Inflammatory macrophage (primary cell): ENCODE results near the gene RHOF.
A peak's percentile ranks its signal among the peaks of the same experiment; 100 is the strongest.

Experiments used
- DNase-seq, 2 donors: peaks; one replicate each; pipeline ENCODE4 v3.0.0-alpha.2; 2020 to 2022
- total RNA-seq, 18 experiments: gene quantifications; one replicate each; lab custom pipeline; 2026; ENCODE audit warnings: mixed read lengths in 6 of 18, inconsistent platforms in 2 of 18; lab: John Stamatoyannopoulos, UW

Gene RHOF, protein sequence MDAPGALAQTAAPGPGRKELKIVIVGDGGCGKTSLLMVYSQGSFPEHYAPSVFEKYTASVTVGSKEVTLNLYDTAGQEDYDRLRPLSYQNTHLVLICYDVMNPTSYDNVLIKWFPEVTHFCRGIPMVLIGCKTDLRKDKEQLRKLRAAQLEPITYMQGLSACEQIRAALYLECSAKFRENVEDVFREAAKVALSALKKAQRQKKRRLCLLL
- 35.0 to 286 (median 74.6) reads per million in 18 experiments for total RNA-seq

DNA sequence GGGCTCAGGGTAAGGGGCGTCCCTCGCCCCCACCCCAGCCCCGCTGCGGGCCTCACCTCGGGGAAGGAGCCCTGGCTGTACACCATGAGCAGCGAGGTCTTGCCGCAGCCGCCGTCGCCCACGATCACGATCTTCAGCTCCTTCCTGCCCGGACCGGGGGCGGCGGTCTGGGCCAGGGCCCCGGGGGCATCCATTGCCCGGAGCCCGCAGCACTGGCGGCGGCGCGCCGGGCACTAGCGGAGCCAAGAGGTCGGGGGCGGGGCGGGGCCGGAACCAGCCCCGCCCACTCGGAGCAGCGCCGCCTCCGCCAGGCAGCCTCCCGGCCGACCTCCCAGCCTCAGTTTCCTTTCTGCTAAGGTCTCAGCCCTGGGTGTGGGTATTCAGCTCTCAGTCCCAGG, at the start of gene RHOF:
Gene RHOF (minus strand): TSS at position 249 of the 398 bp plus-strand sequence. CDS start 55 bp downstream, at position 194.
- DNase-seq, result peak; percentile 51 to 82

DNA sequence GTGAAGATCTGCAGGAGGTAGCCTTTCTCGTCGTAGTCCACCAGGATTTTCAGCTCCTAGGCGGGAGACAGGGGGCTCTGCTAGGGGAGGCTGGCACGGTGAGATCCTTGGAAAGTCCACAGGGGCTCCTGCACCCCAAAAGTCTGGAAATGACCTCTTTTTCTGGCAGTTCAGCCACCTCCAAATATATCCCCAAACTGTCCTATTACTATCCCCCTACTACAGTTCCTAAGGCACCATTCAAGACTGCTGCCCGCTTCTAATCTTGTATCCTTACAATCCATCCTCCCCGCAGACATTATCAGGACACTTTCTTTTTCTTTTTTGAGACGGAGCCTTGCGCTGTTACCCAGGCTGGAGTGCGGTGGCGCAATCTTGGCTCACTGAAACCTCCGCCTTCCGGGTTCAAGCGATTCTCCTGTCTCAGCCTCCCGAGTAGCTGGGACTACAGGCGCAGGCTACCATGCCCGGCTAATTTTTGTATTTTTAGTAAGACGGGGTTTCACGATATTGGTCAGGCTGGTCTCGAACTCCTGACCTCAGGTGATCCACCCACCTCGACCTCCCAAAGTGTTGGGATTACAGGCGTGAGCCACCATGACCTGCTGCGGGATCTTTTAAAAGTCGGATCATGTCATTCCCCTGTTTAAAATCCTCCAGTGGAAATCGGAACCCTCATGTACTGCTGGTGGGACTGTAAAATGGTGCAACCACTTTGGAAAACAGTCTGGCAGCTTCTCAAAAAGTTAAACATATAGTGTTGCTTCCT, 46.7 kb upstream of the RHOF start:
- DNase-seq, result peak; percentile 7 to 16

DNA sequence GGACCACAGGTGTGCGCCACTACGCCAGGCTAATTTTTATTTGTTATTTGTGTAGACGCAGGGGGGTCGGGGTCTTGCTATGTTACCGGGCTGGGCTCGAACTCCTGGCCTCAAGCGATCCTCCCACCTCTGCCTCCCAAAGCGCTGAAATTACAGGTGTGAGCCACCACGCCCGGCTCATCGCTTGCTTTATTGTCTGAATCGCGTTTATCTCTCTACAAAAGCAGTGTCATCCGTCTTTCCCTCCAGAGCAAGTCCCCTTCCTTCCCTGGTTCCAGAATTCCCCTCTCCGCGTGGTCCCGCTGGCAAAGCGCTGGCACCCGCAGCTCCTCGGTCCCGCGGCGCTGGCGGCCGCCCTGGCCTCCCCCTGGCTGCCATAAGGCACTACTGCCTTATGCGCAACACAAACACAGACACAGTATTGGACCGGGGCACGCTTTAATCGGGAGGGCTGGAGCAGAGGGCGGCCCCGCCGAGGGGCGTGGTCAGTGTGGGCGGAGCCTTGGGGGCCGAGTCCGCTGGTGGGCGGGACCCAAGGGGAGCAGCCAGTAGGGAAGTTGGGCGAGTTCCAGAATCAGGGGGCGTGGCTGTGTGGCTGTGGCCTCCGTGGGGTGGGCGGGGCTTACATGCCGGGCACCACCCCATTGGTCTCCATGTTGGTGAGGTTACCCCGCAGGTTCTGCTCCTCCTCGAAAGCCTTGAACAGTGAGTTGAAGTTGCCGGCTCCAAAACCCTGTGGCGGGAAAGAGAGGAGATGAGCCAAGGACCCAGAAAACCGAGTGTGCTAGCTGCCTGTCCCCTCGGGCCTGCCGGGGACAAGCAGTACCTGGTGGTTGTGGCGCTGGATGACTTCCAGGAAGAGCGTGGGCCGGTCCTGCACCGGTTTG, 45.9 kb upstream of the RHOF start:
- peak; percentile 99 to 100 for DNase-seq

DNA sequence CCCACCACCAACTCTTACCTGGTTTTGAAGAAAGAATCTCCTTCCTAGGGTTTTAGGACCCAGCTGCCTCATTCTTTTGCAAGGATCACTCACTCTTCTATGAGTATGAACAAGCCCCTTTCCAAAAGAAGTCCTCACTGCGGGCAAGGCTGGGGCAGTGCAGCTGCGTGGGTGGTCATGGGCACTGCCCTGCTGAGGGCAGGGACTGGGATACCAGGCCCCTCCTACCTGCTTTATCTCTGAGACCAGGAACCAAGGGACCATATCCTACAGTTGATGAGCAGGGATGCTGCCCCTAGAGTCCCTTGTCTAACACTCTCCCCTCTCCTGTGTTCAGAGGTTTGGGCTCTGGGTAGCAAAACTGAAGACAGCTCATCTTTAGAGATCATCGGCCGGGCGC, 44.6 kb upstream of the RHOF start:
- no peak for DNase-seq

DNA sequence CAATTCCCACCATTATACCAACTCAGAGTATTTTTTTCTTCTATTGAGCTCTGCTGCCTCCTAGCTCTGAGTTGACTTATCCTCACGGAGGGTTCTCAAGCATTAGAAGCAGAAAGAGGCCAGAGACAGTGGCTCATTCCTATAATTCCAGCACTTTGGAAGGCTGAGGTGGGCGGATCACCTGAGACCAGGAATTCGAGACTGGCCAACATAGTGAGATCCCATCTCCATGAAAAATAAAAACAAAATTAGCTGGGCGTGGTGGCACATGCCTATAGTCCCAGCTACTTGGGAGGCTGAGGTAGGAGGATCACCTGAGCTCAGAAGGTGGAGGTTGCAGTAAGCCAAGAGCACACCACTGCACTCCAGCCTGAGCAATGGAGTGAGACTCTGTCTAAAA, 44.2 kb upstream of the RHOF start:
- no peak for DNase-seq

DNA sequence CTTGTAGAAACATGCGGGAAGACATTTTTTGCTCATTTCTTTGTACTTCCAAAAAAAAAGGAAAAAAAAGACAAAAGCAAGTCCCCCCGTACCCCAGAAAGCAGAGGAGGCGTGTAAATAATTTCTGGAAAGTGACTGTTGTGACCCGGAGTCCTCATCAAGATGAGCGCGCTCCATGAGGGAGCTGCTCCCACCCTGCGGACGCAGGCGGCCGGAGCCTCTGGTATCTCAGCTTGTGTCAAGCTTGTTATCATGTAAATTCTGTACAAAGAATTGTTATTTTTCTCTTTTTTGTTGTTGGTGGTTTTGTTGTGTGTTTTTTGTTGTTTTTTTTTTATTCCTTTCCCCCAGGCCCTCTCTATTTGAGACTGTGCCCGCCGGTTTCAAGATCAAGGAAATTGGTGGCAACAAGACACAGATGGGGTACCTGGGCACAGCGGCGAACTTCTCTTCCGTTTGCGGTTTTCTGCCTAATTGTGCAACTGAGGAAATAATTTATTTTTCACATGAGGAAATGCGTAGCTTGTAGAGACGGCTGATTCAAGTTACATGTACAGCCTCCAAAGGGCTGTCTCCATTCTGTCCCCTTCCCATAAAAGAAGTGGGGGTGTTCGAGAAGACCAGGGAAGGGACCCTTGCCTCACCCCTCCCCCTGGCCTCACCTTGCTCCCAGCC, 38.2 kb upstream of the RHOF start:
- DNase-seq, result peak in 1 of 2 donors; percentile 3

DNA sequence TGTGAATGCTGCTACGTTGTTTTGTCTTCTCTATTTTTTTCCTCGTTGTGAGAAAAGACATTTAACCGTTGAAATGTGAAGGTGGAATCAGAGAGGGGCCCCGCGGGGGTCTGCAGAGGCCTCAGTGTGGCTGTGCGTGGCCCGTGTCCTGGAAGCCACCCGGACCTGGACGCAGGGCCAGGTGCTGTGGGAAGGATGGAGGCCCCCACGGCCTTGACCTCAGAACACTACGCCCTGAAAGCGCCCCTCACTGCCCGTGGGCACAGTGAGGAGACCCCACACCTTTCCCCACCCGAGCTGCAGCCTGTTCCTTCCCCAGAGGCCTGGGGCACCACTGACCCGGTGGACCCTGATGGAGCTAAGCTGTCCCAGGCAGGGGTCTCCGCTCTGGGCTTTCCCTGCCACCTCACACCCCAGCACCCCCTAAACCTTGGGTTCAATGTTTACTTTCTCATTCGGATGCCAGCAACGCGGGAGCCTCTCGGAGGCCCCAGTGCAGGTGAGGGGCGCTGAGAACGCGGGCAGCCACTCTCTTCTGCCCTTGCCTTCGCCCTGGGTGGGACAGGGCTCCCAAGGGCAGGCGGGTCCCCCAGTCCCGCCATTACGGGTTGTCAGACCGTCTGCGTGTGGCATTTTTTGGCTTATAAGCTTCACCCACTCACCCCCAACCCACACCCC, 37.2 kb upstream of the RHOF start:
- no peak for DNase-seq

DNA sequence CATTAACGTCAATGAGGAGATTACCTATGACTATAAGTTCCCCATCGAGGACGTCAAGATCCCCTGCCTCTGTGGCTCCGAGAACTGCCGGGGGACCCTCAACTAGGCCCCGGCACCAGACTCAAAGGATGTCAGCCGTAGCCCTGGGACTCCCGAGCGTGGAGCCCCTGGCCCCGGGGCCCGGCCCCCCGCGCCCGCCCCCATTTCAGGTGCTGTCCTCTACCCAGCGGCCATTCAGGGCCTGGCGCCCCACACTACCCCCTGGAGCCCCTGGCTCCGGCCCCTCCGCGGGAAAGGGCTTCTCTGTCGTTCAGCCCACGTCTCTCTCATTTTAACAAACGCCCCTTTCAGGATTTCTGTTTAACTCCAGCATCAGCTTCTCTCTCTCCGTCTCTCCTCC, 36.6 kb upstream of the RHOF start:
- DNase-seq, result no peak

DNA sequence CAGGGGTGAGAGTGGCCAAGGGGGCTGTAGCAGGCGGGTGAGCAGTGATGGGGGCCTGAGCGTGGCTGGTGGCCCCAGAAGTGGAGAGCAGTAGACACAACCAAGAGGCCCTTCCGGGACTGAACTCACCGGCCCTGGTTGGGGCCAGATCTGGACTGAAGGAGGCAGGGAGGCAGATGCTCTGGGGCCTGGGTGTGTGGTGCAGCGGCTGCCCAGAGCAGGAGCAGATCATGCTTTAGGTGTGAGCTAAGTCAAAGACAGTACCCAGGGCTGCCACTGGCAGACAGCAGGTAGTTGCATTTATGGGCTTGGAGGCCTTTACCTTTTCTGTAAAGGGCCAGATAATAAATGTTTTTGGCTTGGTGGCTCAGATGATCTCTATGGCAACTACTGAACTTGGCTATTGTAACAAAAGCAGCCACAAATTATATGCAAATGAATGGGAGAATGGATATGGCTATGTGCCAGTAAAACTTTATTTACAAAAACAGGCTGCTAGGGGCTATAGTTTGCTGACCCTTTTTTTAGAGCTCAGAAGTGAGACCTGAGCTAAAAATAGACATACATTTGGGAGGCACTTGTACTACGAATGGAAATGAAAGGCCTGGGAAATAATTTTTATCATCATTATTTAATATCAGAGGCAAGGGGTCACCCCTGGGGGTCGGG, 35.9 kb upstream of the RHOF start:
- no peak for DNase-seq

DNA sequence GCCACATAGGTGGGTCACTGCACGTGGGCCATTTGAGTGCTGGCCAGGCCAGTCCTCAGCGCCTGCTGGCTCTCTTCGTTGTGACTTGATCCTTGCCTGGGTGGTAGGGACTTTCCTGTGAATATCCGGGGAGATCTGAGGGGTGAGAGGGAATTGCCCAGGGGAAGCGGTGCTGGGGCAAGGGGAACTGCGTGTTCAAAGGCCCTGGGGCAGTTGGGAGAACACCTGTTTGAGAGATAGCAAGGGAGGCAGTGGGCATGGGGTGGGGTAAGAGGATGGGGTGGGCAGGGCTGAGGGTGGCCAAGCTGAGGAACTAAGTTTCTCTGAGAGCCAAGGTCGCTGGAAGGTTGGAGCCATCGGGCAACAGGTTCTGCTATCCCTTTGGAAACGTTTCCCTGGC, 35.3 kb upstream of the RHOF start:
- DNase-seq, result no peak

DNA sequence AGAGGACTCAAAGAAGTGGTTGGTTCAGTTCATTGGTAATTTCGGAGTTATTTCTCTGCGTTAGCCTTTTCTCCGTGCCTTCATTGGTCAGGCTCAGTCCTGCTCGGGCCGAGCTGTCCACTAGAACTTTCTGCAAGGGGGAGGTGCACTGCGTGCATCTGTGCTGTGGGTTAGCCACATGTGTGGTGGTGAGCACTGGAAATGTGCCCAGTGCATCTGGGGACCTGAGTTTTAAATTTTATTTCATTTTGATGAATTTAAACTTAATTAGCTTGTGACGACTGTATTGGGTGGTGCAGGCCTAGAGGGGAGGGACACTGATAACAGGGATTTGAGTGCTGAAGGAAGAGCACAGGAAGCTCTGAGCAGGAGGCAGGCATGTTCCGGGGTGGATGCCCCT, 34.8 kb upstream of the RHOF start:
- DNase-seq, result no peak

DNA sequence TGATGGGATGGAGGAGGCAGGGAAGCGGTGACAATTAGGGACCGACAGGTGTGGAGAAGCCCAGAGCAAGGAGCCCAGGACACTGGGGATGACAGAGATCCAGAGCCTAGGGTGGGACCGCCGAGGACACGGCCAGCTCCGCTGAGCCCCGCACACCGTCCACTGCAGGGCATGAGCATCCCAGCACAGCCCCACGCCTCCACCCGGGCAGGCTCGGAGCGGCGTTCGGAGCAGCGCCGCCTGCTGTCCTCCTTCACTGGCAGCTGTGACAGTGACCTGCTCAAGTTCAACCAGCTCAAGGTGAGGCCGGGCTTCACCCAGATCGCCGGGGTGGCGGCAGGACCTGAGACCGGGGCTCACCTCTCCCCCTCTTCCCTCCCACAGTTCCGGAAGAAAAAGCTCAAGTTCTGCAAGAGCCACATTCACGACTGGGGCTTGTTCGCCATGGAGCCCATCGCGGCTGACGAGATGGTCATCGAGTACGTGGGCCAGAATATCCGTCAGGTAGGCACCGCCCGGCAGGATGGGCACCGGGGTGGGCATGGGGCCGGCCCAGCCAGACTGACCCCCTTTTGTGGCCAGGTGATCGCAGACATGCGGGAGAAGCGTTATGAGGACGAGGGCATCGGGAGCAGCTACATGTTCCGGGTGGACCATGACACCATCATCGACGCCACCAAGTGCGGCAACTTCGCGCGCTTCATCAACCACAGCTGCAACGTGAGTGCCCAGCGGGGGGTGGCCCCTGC, 34.0 kb upstream of the RHOF start:
- no peak for DNase-seq

DNA sequence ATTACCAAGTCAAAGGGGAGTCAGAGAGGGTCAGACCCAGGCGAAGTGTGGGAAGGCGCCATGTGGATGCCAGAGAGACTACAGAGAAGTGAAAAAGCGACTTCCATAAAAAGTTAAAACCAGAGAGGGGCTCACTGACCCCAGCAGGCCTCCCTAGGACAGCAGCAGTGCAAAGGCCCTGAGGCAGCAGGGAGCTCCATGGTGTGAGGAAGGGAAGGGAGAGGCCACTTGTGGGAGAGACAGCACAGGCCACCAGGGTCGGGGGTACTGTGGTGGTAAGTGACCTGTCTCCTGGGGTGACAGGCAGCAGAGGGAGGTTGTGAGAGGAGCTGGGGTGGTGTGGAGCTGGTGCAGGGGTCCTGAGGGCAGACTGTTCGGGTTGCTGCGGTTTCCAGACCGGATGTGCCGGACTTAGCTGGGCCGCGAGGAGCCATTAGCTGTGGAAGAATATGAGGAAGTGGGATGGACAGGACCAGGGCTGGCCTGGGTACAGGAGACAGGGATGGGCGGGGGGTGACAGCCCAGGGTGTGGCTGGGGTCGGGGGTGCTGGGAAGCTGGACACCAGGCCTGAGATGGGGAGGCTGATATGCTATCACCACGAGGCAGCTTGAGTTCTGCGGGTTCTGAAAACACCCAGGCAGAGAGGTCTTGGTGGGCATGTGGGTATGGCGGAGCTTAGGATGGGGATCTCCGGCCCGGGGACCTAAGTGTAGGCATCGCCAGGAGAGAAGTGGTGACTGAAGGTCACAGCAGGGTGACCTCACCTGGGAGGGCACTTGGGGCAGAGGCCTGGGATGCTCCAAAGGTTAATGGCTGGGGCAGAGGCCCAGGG, 33.0 kb upstream of the RHOF start:
- no peak for DNase-seq

DNA sequence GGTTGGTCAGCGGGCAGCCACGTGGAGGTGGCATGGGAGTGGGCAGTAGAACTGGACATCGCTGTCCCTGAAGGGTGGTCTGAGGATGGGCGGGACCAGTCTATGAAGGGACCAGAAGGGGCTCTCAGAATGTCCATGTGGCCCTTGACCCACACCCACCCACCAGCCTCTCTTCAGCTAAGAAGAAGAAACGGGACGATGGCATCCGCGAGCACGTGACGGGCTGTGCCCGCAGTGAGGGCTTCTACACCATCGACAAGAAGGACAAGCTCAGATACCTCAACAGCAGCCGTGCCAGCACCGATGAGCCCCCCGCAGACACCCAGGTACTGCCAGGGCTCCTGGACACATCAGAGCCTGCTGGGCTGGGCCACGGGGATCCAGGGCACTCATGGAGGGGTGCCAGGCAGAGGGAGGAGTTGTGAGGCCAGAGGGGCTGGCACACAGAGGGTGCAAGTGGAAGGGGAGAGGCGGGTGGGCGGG, 31.6 kb upstream of the RHOF start:
- DNase-seq, result no peak

DNA sequence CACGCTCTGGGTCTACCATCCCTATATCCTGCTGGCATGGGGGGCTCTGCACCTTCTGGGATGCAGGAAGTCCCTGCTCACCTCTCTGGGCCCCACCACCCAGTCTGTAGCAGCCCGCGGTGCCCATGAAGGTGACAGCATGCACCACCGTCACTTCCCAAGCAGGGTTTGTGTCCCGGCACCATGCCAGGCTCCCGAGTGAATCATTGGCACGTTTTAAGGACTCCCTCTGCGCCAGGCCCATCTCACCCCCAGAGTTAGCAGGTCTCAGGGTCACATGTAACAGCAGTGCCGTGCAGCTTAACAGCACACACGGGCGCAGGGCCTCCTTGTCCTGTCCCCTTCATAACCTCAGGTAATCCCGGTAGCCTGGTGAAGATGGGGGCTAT, 30.2 kb upstream of the RHOF start:
- no peak for DNase-seq

DNA sequence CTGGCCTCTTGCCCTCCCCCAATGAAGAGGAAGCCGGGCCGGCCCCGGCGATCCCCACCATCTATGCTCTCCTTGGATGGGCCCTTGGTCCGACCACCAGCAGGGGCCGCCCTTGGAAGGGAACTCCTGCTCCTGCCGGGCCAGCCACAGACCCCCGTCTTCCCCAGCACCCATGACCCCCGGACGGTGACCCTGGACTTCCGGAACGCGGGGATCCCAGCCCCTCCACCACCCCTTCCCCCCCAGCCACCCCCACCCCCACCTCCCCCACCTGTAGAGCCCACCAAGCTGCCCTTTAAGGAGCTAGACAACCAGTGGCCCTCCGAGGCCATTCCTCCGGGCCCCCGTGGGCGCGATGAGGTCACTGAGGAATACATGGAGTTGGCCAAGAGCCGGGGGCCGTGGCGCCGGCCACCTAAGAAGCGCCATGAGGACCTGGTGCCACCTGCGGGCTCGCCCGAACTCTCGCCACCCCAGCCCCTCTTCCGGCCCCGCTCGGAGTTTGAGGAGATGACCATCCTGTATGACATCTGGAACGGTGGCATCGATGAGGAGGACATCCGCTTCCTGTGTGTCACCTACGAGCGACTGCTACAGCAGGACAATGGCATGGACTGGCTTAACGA, 29.7 kb upstream of the RHOF start:
- DNase-seq, result no peak

DNA sequence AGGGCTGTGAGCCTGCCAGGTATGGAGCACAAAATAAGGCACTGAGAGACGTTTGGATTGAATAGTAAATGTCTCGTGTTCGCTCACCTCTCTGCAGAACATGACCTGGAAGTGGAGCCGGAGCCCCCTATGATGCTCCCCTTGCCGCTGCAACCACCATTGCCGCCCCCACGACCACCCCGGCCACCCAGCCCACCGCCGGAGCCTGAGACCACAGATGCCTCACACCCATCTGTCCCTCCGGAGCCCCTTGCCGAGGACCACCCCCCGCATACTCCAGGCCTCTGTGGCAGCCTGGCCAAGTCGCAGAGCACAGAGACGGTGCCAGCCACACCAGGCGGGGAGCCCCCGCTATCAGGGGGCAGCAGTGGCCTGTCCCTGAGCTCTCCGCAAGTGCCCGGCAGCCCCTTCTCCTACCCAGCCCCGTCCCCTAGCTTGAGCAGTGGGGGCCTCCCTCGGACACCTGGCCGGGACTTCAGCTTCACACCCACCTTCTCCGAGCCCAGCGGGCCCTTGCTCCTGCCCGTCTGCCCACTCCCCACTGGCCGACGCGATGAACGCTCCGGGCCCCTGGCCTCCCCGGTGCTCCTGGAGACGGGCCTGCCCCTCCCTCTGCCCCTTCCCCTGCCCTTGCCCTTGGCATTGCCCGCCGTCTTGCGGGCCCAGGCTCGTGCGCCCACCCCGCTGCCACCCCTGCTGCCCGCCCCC, 29.1 kb upstream of the RHOF start:
- DNase-seq, result no peak

DNA sequence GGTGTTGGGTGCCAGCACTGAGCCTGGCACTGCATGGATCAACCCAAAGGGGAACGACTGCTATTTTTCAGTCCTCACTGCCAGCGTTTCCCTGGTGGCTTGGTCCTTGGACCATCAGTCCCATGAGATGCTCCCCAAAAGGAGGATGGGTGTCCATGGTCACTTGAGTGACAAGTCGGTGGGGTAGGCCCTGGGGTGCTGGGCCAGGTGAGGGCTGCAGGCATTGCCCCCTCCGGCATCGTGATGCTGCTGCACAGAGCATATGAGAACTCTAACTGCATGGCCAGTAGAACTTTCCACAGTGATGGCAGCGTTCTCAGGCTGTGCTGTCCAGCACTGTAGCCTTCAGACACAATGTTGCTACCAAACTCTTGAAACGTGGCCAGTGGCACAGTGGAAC, 26.6 kb upstream of the RHOF start:
- no peak for DNase-seq
